ENCODE data around the gene SPINK9.

The SPINK9 gene

DNA sequence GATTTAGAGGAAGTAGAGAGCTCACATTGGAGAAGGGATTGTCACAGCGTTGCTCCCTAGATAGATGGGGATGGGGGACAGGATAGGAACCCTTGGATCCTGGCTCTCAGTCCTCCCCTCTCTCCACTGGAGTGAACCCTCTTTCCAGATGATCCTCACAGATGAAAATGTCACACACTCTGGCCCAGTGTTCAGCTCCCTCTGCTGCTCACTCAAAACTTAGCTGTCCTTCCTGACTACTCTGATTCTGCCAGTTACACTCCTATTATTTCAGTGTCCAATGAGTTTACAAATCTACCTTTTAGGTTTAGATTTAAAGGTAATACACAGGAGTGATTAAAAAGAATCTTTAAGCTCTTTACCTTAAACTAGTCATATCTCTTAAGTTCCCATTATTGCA, 28.9 kb upstream of the SPINK9 start:
- H3K4me3 ChIP-seq (ENCODE audit: low read length), result no peak overlapping the region
- H4K20me1 ChIP-seq (ENCODE audit: control insufficient read depth, insufficient read depth, low read depth, low read length), result no peaks in the 10 kb centered on the region
- TF ChIP-seq EZH2phosphoT487 (IDR thresholded peaks at IDR 0.05; ENCODE audit: borderline replicate concordance, low read length), result no peak
- TF ChIP-seq, protein P1, sequence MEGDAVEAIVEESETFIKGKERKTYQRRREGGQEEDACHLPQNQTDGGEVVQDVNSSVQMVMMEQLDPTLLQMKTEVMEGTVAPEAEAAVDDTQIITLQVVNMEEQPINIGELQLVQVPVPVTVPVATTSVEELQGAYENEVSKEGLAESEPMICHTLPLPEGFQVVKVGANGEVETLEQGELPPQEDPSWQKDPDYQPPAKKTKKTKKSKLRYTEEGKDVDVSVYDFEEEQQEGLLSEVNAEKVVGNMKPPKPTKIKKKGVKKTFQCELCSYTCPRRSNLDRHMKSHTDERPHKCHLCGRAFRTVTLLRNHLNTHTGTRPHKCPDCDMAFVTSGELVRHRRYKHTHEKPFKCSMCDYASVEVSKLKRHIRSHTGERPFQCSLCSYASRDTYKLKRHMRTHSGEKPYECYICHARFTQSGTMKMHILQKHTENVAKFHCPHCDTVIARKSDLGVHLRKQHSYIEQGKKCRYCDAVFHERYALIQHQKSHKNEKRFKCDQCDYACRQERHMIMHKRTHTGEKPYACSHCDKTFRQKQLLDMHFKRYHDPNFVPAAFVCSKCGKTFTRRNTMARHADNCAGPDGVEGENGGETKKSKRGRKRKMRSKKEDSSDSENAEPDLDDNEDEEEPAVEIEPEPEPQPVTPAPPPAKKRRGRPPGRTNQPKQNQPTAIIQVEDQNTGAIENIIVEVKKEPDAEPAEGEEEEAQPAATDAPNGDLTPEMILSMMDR (IDR thresholded peaks at IDR 0.05; ENCODE audit: low read depth, low read length, poor library complexity, severe bottlenecking), result no peak
- H3K4me2 ChIP-seq (ENCODE audit: low read length), result no peak overlapping the region
- H3K9me2 ChIP-seq (replicated peaks; ENCODE audit: control insufficient read depth, low read length), result no peaks in the 10 kb centered on the region
- H3K9me3 ChIP-seq (ENCODE audit: control insufficient read depth, insufficient read depth, low read length), result no peaks in the 10 kb centered on the region
- no peaks in the 10 kb centered on the region for H3K79me2 ChIP-seq (ENCODE audit: control insufficient read depth, low read length)
- H3F3A ChIP-seq (ENCODE audit: control insufficient read depth, insufficient read depth), result no peaks in the 10 kb centered on the region
- H3K27me3 ChIP-seq (ENCODE audit: control insufficient read depth, low read length), result no peaks in the 10 kb centered on the region
- H3K36me3 ChIP-seq (ENCODE audit: control insufficient read depth, low read length), result no peaks in the 10 kb centered on the region
- no peak overlapping the region for H3K27ac ChIP-seq (ENCODE audit: low read depth, low read length)
- H3K4me1 ChIP-seq (ENCODE audit: control insufficient read depth, low read length), result no peaks in the 10 kb centered on the region

DNA sequence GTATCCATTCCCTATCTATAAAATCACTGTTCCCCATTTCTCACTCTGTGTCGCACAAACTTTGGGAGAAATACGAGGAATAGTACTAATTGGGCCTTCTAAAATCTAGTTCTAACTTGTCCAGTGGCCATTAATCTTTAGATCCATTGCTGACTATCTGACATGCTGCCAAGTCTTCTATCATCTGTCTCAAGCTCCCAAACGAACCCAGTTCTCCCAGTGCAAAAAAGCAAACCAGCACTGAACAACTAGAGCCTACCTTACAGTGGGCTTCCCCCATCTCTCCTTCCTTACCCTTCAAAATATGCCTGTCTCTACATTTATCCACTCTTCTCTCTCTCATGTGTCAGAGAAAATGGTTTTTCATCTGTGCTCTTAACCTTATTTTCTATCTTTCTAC, 26.3 kb upstream of the SPINK9 start:
- Histone ChIP-seq H3K9me2 (replicated peaks; ENCODE audit: control insufficient read depth, low read length) (no peaks in the 10 kb centered on the region), H3K9me3 (ENCODE audit: control insufficient read depth, insufficient read depth, low read length) (no peaks in the 10 kb centered on the region), H3K79me2 (ENCODE audit: control insufficient read depth, low read length) (no peaks in the 10 kb centered on the region), H3K27me3 (ENCODE audit: control insufficient read depth, low read length) (no peaks in the 10 kb centered on the region), H3K4me2 (ENCODE audit: low read length) (no peak overlapping the region), H4K20me1 (ENCODE audit: control insufficient read depth, insufficient read depth, low read depth, low read length) (no peaks in the 10 kb centered on the region), H3K36me3 (ENCODE audit: control insufficient read depth, low read length) (no peaks in the 10 kb centered on the region), H3F3A (ENCODE audit: control insufficient read depth, insufficient read depth) (no peaks in the 10 kb centered on the region), H3K4me1 (ENCODE audit: control insufficient read depth, low read length) (no peaks in the 10 kb centered on the region), H3K27ac (ENCODE audit: low read depth, low read length) (no peak overlapping the region), H3K4me3 (ENCODE audit: low read length) (no peak overlapping the region)
- no peak for TF ChIP-seq EZH2phosphoT487 (IDR thresholded peaks at IDR 0.05; ENCODE audit: borderline replicate concordance, low read length)
- TF ChIP-seq, protein P1 (IDR thresholded peaks at IDR 0.05; ENCODE audit: low read depth, low read length, poor library complexity, severe bottlenecking), result no peak

DNA sequence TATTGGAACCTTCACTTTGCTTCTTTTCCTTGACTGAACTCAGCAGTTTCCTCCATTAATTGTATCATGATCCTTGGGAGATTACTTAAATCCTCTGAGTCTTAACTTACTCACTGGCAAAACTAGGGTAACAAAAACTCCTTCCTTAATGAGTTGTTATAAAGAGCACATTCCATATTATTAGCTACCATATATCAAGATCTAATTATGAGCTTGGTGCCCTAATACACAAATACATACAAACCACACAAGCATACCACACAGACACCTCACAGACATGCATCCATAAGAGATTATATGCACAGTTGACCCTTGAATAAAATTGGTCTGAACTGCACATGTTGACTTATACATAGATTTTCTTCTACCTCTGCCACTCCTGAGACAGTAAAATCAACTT, 25.6 kb upstream of the SPINK9 start:
- H3K4me1 ChIP-seq (ENCODE audit: control insufficient read depth, low read length), result no peaks in the 10 kb centered on the region
- H3K9me2 ChIP-seq (replicated peaks; ENCODE audit: control insufficient read depth, low read length), result no peaks in the 10 kb centered on the region

More for the DNA sequence above, 25.6 kb upstream of the SPINK9 start:
- no peaks in the 10 kb centered on the region for H3K27me3 ChIP-seq (ENCODE audit: control insufficient read depth, low read length)
- no peaks in the 10 kb centered on the region for H3K79me2 ChIP-seq (ENCODE audit: control insufficient read depth, low read length)
- no peak overlapping the region for H3K4me3 ChIP-seq (ENCODE audit: low read length)
- no peaks in the 10 kb centered on the region for H3F3A ChIP-seq (ENCODE audit: control insufficient read depth, insufficient read depth)
- no peaks in the 10 kb centered on the region for H3K36me3 ChIP-seq (ENCODE audit: control insufficient read depth, low read length)
- no peaks in the 10 kb centered on the region for H3K9me3 ChIP-seq (ENCODE audit: control insufficient read depth, insufficient read depth, low read length)
- no peak for TF ChIP-seq EZH2phosphoT487 (IDR thresholded peaks at IDR 0.05; ENCODE audit: borderline replicate concordance, low read length)
- TF ChIP-seq, protein P1 (IDR thresholded peaks at IDR 0.05; ENCODE audit: low read depth, low read length, poor library complexity, severe bottlenecking), result no peak
- no peak overlapping the region for H3K4me2 ChIP-seq (ENCODE audit: low read length)
- no peak overlapping the region for H3K27ac ChIP-seq (ENCODE audit: low read depth, low read length)
- H4K20me1 ChIP-seq (ENCODE audit: control insufficient read depth, insufficient read depth, low read depth, low read length), result no peaks in the 10 kb centered on the region
